H1 (cell line): ENCODE measurements around the gene KCNMA1. TPM values are rescaled to one million over a fixed set of nuclear protein-coding genes. Genes with fewer than 3 reads are reported as not detected.

Source experiments
- CTCF ChIA-PET: fragments of 300-600 bp; sonication (Branson Sonifier 250); formaldehyde crosslinking; loops from one replicate; lab custom pipeline; 2021; ENCODE audit not compliant: partially characterized antibody; lab: Charles Lee
- POLR2A ChIA-PET: fragments of 300-600 bp; sonication (Branson Sonifier 250); formaldehyde crosslinking; loops from one replicate; lab custom pipeline; 2021; ENCODE audit warnings: inconsistent platforms; ENCODE audit not compliant: partially characterized antibody; lab: Charles Lee
- DNase-seq, 2 experiments: peaks; one replicate each; pipeline versions ENCODE4 v3.0.0 to v3.0.0-alpha.2; 2010 to 2022; ENCODE audit warnings: low spot score in 2 of 2, low read depth in 1 of 2, mixed read lengths in 1 of 2
- FAIRE-seq: peaks from 2 replicates; lab custom pipeline; 2011; peaks lifted over from hg19 to GRCh38; lab: Jason Lieb, UNC
- H2AFZ ChIP-seq: 2 replicates; pipeline ENCODE4 v1.8.1; 2012; ENCODE audit warnings: low read length, inconsistent platforms
- H2AK5ac ChIP-seq: 2 replicates; pipeline ENCODE4 v1.6.1; 2013; ENCODE audit warnings: low read depth, low read length
- H2BK120ac ChIP-seq: replicated peaks from 2 replicates; pipeline ENCODE3; 2013; ENCODE audit warnings: low read depth, low read length, inconsistent platforms
- H2BK12ac ChIP-seq: 2 replicates; pipeline ENCODE4 v1.6.1; 2013; ENCODE audit warnings: low read depth, low read length
- H2BK15ac ChIP-seq: 2 replicates; pipeline ENCODE4 v1.6.1; 2013; ENCODE audit warnings: low read length
- H2BK20ac ChIP-seq: 2 replicates; pipeline ENCODE4 v1.6.1; 2013; ENCODE audit warnings: low read length
- H2BK5ac ChIP-seq: 2 replicates; pipeline ENCODE4 v1.6.1; 2013; ENCODE audit warnings: low read depth, low read length
- H3K14ac ChIP-seq: 2 replicates; pipeline ENCODE4 v1.6.1; 2013; ENCODE audit warnings: inconsistent platforms; ENCODE audit not compliant: insufficient read length
- H3K18ac ChIP-seq: 2 replicates; pipeline ENCODE4 v1.6.1; 2013; ENCODE audit warnings: low read length; ENCODE audit errors: extremely low read depth
- H3K23ac ChIP-seq: 2 replicates; pipeline ENCODE4 v1.6.1; 2013; ENCODE audit warnings: inconsistent platforms; ENCODE audit not compliant: insufficient read length
- H3K23me2 ChIP-seq: 2 replicates; pipeline ENCODE4 v1.6.1; 2013; ENCODE audit warnings: low read depth, low read length
- H3K27ac ChIP-seq: 2 replicates; pipeline ENCODE4 v1.6.1; 2011; ENCODE audit warnings: low read depth, low read length, inconsistent platforms
- H3K27me3 ChIP-seq, 4 experiments: replicated peaks in 1 of 4; 1 replicate in 1 of 4; 2 replicates in 3 of 4; pipeline versions ENCODE4 v1.6.1 to v1.8.1; 2011 to 2013; ENCODE audit warnings: low read length in 3 of 4, mild to moderate bottlenecking in 3 of 4, inconsistent platforms in 2 of 4, mixed read lengths in 2 of 4, moderate library complexity in 1 of 4; ENCODE audit not compliant: control insufficient read depth in 3 of 4, insufficient read depth in 3 of 4; ENCODE audit errors: extremely low read depth in 1 of 4
- H3K36me3 ChIP-seq, 4 experiments: 2 replicates each; pipeline versions ENCODE4 v1.6.1 to v1.8.1; 2011 to 2013; ENCODE audit warnings: mild to moderate bottlenecking in 4 of 4, low read length in 3 of 4, moderate library complexity in 2 of 4, control low read depth in 1 of 4, inconsistent platforms in 1 of 4; ENCODE audit not compliant: insufficient read depth in 4 of 4, control insufficient read depth in 2 of 4
- H3K4ac ChIP-seq: replicated peaks from 2 replicates; pipeline ENCODE3; 2013; ENCODE audit warnings: low read length, low read depth, mixed read lengths, inconsistent platforms; ENCODE audit not compliant: insufficient read length
- H3K4me1 ChIP-seq, 4 experiments: replicated peaks in 1 of 4; 1 replicate in 1 of 4; 2 replicates in 3 of 4; pipeline versions ENCODE4 v1.6.1 to v1.8.1; 2011 to 2013; ENCODE audit warnings: low read length in 3 of 4, inconsistent platforms in 2 of 4, mixed read lengths in 1 of 4; ENCODE audit not compliant: insufficient read depth in 4 of 4, control insufficient read depth in 3 of 4
- H3K4me2 ChIP-seq, 2 experiments: 2 replicates each; pipeline versions ENCODE4 v1.6.1 to v1.8.1; 2011 to 2013; ENCODE audit warnings: low read depth in 2 of 2, low read length in 2 of 2, control low read depth in 1 of 2, inconsistent platforms in 1 of 2, mild to moderate bottlenecking in 1 of 2; ENCODE audit not compliant: insufficient read depth in 1 of 2
- H3K4me3 ChIP-seq, 4 experiments: fragments of 200-600, 300-600 bp in 1 of 4; sonication (generic), shearing (Covaris generic), sonication (Bioruptor Twin) in 1 of 4; 2 replicates each; pipeline versions ENCODE4 v1.5.1 to v1.8.1; 2011 to 2016; ENCODE audit warnings: low read length in 4 of 4, low read depth in 3 of 4, control low read depth in 2 of 4, inconsistent platforms in 2 of 4, mild to moderate bottlenecking in 2 of 4, mixed read lengths in 1 of 4, moderate library complexity in 1 of 4; ENCODE audit not compliant: insufficient read depth in 2 of 4; ENCODE audit errors: extremely low read depth in 1 of 4
- H3K56ac ChIP-seq: replicated peaks from 2 replicates; pipeline ENCODE3; 2013; ENCODE audit warnings: low read depth, mild to moderate bottlenecking, mixed read lengths, low read length, inconsistent platforms; ENCODE audit not compliant: insufficient read length
- H3K79me1 ChIP-seq: 2 replicates; pipeline ENCODE4 v1.6.1; 2013; ENCODE audit warnings: low read depth, low read length, control low read depth
- H3K79me2 ChIP-seq, 2 experiments: 2 replicates each; pipeline versions ENCODE4 v1.6.1 to v1.8.1; 2012 to 2013; ENCODE audit warnings: low read length in 2 of 2, mild to moderate bottlenecking in 2 of 2, inconsistent platforms in 1 of 2; ENCODE audit not compliant: insufficient read depth in 2 of 2, control insufficient read depth in 1 of 2
- H3K9ac ChIP-seq, 4 experiments: replicated peaks in 1 of 4; 1 replicate in 1 of 4; 2 replicates in 3 of 4; pipeline versions ENCODE4 v1.6.1 to v1.8.1; 2011 to 2013; ENCODE audit warnings: low read depth in 3 of 4, low read length in 3 of 4, control low read depth in 2 of 4, mild to moderate bottlenecking in 2 of 4, moderate library complexity in 2 of 4, inconsistent platforms in 1 of 4; ENCODE audit errors: extremely low read depth in 1 of 4
- H3K9me3 ChIP-seq, 2 experiments: 2 replicates each; pipeline versions ENCODE4 v1.6.1 to v1.8.1; 2012 to 2013; ENCODE audit warnings: mild to moderate bottlenecking in 2 of 2, moderate library complexity in 2 of 2, control low read depth in 1 of 2, inconsistent platforms in 1 of 2, low read depth in 1 of 2, low read length in 1 of 2, mixed read lengths in 1 of 2; ENCODE audit not compliant: insufficient read depth in 2 of 2
- H4K20me1 ChIP-seq, 2 experiments: replicated peaks in 1 of 2; 2 replicates each; pipeline versions ENCODE3 to v1.8.1; 2011 to 2013; ENCODE audit warnings: inconsistent platforms in 2 of 2, low read length in 2 of 2, mild to moderate bottlenecking in 1 of 2; ENCODE audit not compliant: insufficient read depth in 2 of 2, control insufficient read depth in 1 of 2
- H4K5ac ChIP-seq: 2 replicates; pipeline ENCODE4 v1.6.1; 2013; ENCODE audit warnings: low read length, low read depth, mixed read lengths, inconsistent platforms; ENCODE audit not compliant: insufficient read length
- H4K8ac ChIP-seq: 2 replicates; pipeline ENCODE4 v1.8.0; 2013; ENCODE audit warnings: mild to moderate bottlenecking, moderate library complexity, low read length, inconsistent platforms; ENCODE audit not compliant: insufficient read depth; ENCODE audit errors: extremely low read depth
- H4K91ac ChIP-seq: replicated peaks from 2 replicates; pipeline ENCODE3; 2013; ENCODE audit warnings: low read length, mixed read lengths, inconsistent platforms; ENCODE audit not compliant: insufficient read length
- ASH2L ChIP-seq: fragments of 200-600, 300-600 bp; sonication (generic); IDR thresholded peaks from one replicate; pipeline ENCODE4 v1.7.1; 2017; ENCODE audit warnings: low read length
- BACH1 ChIP-seq: IDR thresholded peaks from 2 replicates; pipeline ENCODE4 v1.6.1; 2012; ENCODE audit warnings: low read length, improper control_type of control experiment
- KDM5A ChIP-seq: fragments of 200-600 bp; IDR thresholded peaks from 2 replicates; pipeline ENCODE4 v1.7.1; 2012; ENCODE audit warnings: mild to moderate bottlenecking, low read length, inconsistent platforms, mixed read lengths
- POLR2A ChIP-seq, 2 experiments: IDR thresholded peaks; 1 replicate in 1 of 2; 2 replicates in 1 of 2; pipeline ENCODE4 v1.6.1; 2011; ENCODE audit warnings: low read depth in 2 of 2, low read length in 2 of 2, mild to moderate bottlenecking in 2 of 2; ENCODE audit errors: control extremely low read depth in 1 of 2
- SAP30 ChIP-seq: fragments of 300-600 bp; sonication (generic); IDR thresholded peaks from 2 replicates; pipeline ENCODE4 v1.7.1; 2012; ENCODE audit warnings: low read length, moderate library complexity, mild to moderate bottlenecking, inconsistent platforms; ENCODE audit not compliant: insufficient read depth, insufficient replicate concordance
- SRF ChIP-seq: IDR thresholded peaks from 2 replicates; pipeline ENCODE4 v1.6.1; 2011; ENCODE audit warnings: mild to moderate bottlenecking, low read depth, low read length, moderate library complexity
- TAF1 ChIP-seq: IDR thresholded peaks from 2 replicates; pipeline ENCODE4 v1.6.1; 2011; ENCODE audit warnings: mild to moderate bottlenecking, low read depth, low read length
- TCF12 ChIP-seq: IDR thresholded peaks from 2 replicates; pipeline ENCODE4 v1.6.1; 2011; ENCODE audit warnings: low read depth, mild to moderate bottlenecking, low read length
- TEAD4 ChIP-seq: IDR thresholded peaks from 2 replicates; pipeline ENCODE4 v1.6.1; 2012; ENCODE audit warnings: low read depth, low read length, inconsistent platforms, mixed read lengths
- ZNF274 ChIP-seq: IDR thresholded peaks from 2 replicates; pipeline ENCODE4 v1.7.0; 2012; ENCODE audit warnings: low read length, borderline replicate concordance; ENCODE audit errors: extremely low read depth
- WGBS, 2 experiments: shearing (Covaris generic) in 1 of 2; methylation state at CpG; one replicate each; pipeline versions ENCODE4 v1.1.6 to v1.1.7; 2013 to 2015; ENCODE audit warnings: low lambda C conversion rate in 2 of 2, mixed read lengths in 2 of 2, inconsistent platforms in 1 of 2, low coverage in 1 of 2, missing lambda C conversion rate in 1 of 2; ENCODE audit not compliant: insufficient replicate concordance in 2 of 2, insufficient coverage in 1 of 2, insufficient read length in 1 of 2; ENCODE audit errors: extremely low coverage in 1 of 2, missing lambda C conversion rate in 1 of 2; 5-methylcytosine and 5-hydroxymethylcytosine counted together
- polyA plus RNA-seq, 7 experiments: library from polyadenylated mRNA; depleted of rRNA in 3 of 7; stranded (reverse) in 5 of 7; unstranded in 2 of 7; fragments of >200 nt in 5 of 7; fragments of 200-250 nt in 2 of 7; gene quantifications; 1 replicate in 5 of 7; 2 replicates in 1 of 7; 4 replicates in 1 of 7; pipeline versions ENCODE4 v1.2.1 to v1.2.3, GENCODE V29; 2011 to 2013; ENCODE audit warnings: missing spikeins in 2 of 7, mixed read lengths in 2 of 7
- total RNA-seq: library from RNA; stranded (reverse); fragmentation: NEBNext Ultra II Directional; extraction: Animal tissue kit (Norgen Biotek cat#: 25700); gene quantifications from 2 replicates; pipeline ENCODE4 v1.2.1, GENCODE V29; 2021
- TF ChIP-seq, protein P1 (sequence below): IDR thresholded peaks from 2 replicates; pipeline ENCODE4 v1.6.1; 2012; ENCODE audit warnings: low read length, inconsistent platforms

KCNMA1 gene
- total and polyA plus RNA-seq, 2 of the 8 experiments (the other 6 are each of a cell fraction or from before 2014, with no cell fraction given): 10.2 to 11.1 TPM

GRCh38 chr10:76910184-76910962, 727.2 kb downstream of the KCNMA1 start:
- DNase-seq (no peak), FAIRE-seq (no peak)
- Histone ChIP-seq H3K4me3 (no peak overlapping the region), H3K56ac (no peak overlapping the region), H2AK5ac (no peak overlapping the region), H3K27me3 (no peaks in the 10 kb centered on the region), H3K4me2 (no peak overlapping the region), H3K79me1 (no peaks in the 10 kb centered on the region), H3K36me3 (no peaks in the 10 kb centered on the region; a peak in 1 of 8 replicates), H3K27ac (no peak overlapping the region), H4K5ac (no peak overlapping the region), H3K9ac (no peak overlapping the region), H3K9me3 (no peaks in the 10 kb centered on the region), H3K79me2 (no peaks in the 10 kb centered on the region), H4K8ac (no peak overlapping the region), H2BK15ac (no peak overlapping the region), H2BK120ac (no peak overlapping the region), H2AFZ (no peak overlapping the region), H2BK5ac (no peak overlapping the region), H3K14ac (no peak overlapping the region), H3K4ac (no peak overlapping the region), H4K20me1 (no peaks in the 10 kb centered on the region), H4K91ac (no peak overlapping the region), H2BK12ac (no peak overlapping the region), H2BK20ac (no peak overlapping the region), H3K4me1 (no peaks in the 10 kb centered on the region), H3K18ac (no peak overlapping the region), H3K23ac (no peak overlapping the region), H3K23me2 (no peaks in the 10 kb centered on the region)
- 86% methylated on average over 8 of the region's 8 CpGs; no CpG with 5 or more reads in 1 of the 2 experiments for WGBS, 2 experiments
- POLR2A ChIA-PET: no interaction called here
- CTCF ChIA-PET: interaction anchor here (1.6 kb wide), 1 partner anchor 24 kb away, joined by 3 read pairs; no protein-coding TSS in a partner anchor
- TF ChIP-seq ZNF274 (no peak), KDM5A (no peak), TEAD4 (no peak), TAF1 (no peak), BACH1 (no peak), TCF12 (no peak), POLR2A (IDR thresholded peaks at IDR 0.05; ENCODE audit: control extremely low read depth in 1 of 2, low read depth in 2 of 2, low read length in 2 of 2) (no peak), SRF (no peak), ASH2L (no peak), SAP30 (no peak)
- TF ChIP-seq, protein P1, sequence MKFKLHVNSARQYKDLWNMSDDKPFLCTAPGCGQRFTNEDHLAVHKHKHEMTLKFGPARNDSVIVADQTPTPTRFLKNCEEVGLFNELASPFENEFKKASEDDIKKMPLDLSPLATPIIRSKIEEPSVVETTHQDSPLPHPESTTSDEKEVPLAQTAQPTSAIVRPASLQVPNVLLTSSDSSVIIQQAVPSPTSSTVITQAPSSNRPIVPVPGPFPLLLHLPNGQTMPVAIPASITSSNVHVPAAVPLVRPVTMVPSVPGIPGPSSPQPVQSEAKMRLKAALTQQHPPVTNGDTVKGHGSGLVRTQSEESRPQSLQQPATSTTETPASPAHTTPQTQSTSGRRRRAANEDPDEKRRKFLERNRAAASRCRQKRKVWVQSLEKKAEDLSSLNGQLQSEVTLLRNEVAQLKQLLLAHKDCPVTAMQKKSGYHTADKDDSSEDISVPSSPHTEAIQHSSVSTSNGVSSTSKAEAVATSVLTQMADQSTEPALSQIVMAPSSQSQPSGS: no peak
